Esophagus squamous epithelium (tissue), 4 donors: Measurements from ENCODE around the gene OXT.

Experiments
- CTCF ChIP-seq, 6 experiments: fragments of 450-650 bp in 4 of 6; fragments of 200-600 bp in 2 of 6; sonication (generic) in 2 of 6; IDR thresholded peaks; one replicate each; pipeline ENCODE4 v1.5.1; 2016 to 2019; ENCODE audit warnings: antibody characterized with exemption in 6 of 6, mild to moderate bottlenecking in 4 of 6, moderate library complexity in 4 of 6
- POLR2A ChIP-seq, 4 donors: fragments of 450-650 bp; IDR thresholded peaks; one replicate each; pipeline ENCODE4 v1.6.1; 2017; ENCODE audit warnings: antibody characterized with exemption in 4 of 4, mild to moderate bottlenecking in 4 of 4, moderate library complexity in 3 of 4

GRCh38 chr20:3046677-3047462, 24.6 kb upstream of the OXT start:
- TF ChIP-seq POLR2A (IDR thresholded peaks at IDR 0.05) (no peak), CTCF (IDR thresholded peaks at IDR 0.05) (no peak)
